Adrenal gland (tissue), 5 donors: ENCODE data around the gene TMOD4.
A peak's percentile ranks its signal among the peaks of the same experiment; 100 is the strongest.

ENCODE experiments used
- CTCF ChIP-seq, 6 experiments: fragments of 450-650 bp in 4 of 6; fragments of 200-600 bp in 2 of 6; sonication (generic) in 1 of 6; IDR thresholded peaks; 1 replicate in 5 of 6; 2 replicates in 1 of 6; pipeline versions ENCODE4 v1.5.1 to v1.8.0; 2016 to 2021; ENCODE audit warnings: antibody characterized with exemption in 6 of 6, mild to moderate bottlenecking in 2 of 6, moderate library complexity in 1 of 6
- POLR2A ChIP-seq, 2 donors: fragments of 450-650 bp; IDR thresholded peaks; one replicate each; pipeline ENCODE4 v1.6.1; 2017; ENCODE audit warnings: antibody characterized with exemption in 2 of 2, mild to moderate bottlenecking in 2 of 2, moderate library complexity in 1 of 2
- donor health status: DM: no; HTN: no; CAD: no.

GRCh38 chr1:151146412-151147131 lies 29.2 kb downstream of the TMOD4 start, which contains the start of gene SEMA6C:
- no peak for TF ChIP-seq CTCF (IDR thresholded peaks at IDR 0.05)
- peak in 1 of 2 donors; percentile 63 for TF ChIP-seq POLR2A (IDR thresholded peaks at IDR 0.05)
